Adrenal gland (tissue), 12 donors: ENCODE measurements around the gene ARFGEF3. TPM values are rescaled to one million over a fixed set of nuclear protein-coding genes. Genes with fewer than 3 reads are reported as not detected.

Experiments used
- DNase-seq, 7 donors: peaks; one replicate each; pipeline ENCODE4 v3.0.0-alpha.2; 2019 to 2020
- H3K27ac ChIP-seq, 5 donors: fragments of 200-600 bp; sonication (generic) in 4 of 5; 1 replicate in 3 of 5; 2 replicates in 2 of 5; pipeline versions ENCODE4 v1.5.1 to v1.8.0; 2016 to 2020; ENCODE audit warnings: mild to moderate bottlenecking in 1 of 5
- H3K27me3 ChIP-seq: fragments of 200-600 bp; 2 replicates; pipeline ENCODE4 v1.8.0; 2021
- H3K36me3 ChIP-seq, 2 donors: fragments of 200-600 bp; replicated peaks in 1 of 2; 1 replicate in 1 of 2; 2 replicates in 1 of 2; pipeline versions ENCODE4 v1.5.1 to v1.8.0; 2018 to 2022
- H3K4me1 ChIP-seq, 2 donors: fragments of 200-600 bp; replicated peaks in 1 of 2; 1 replicate in 1 of 2; 2 replicates in 1 of 2; pipeline versions ENCODE4 v1.5.1 to v1.8.0; 2018 to 2021
- H3K4me3 ChIP-seq, 4 donors: fragments of 200-600 bp; sonication (generic) in 3 of 4; one replicate each; pipeline ENCODE4 v1.5.1; 2016 to 2018
- H3K9me3 ChIP-seq, 3 donors: fragments of 200-600 bp; sonication (generic) in 1 of 3; replicated peaks in 1 of 3; 1 replicate in 2 of 3; 2 replicates in 1 of 3; pipeline versions ENCODE4 v1.5.1 to v1.8.0; 2016 to 2021
- POLR2A ChIP-seq, 2 donors: fragments of 450-650 bp; IDR thresholded peaks; one replicate each; pipeline ENCODE4 v1.6.1; 2017; ENCODE audit warnings: antibody characterized with exemption in 2 of 2, mild to moderate bottlenecking in 2 of 2, moderate library complexity in 1 of 2
- WGBS, 4 donors: extraction: QIAGEN DNeasy Blood & Tissue Kit in 2 of 4; methylation state at CpG; one replicate each; pipeline versions ENCODE4 v1.1.5 to v1.1.7; 2013 to 2017; 5-methylcytosine and 5-hydroxymethylcytosine counted together
- intact Hi-C, 2 donors: fragments of 100-400 bp; cut with DNase I; formaldehyde crosslinking; loops; one replicate each; pipeline versions ENCODE4 v1.14.1 to v1.15.0; 2022 to 2023
- polyA plus RNA-seq, 3 donors: library from polyadenylated mRNA; stranded (reverse); fragments of 200-250 nt in 2 of 3; fragments of 350-450 nt in 1 of 3; fragmentation: Illumina TruSeq in 1 of 3; extraction: RNeasy Lipid Tissue Mini Kit (QIAGEN cat#74804) in 1 of 3; gene quantifications; one replicate each; pipeline ENCODE4 v1.2.3, GENCODE V29; 2013 to 2014
- total RNA-seq, 9 donors: library from RNA; depleted of rRNA in 4 of 9; stranded (reverse); fragments of >200 nt in 4 of 9; fragments of 120-200 nt in 1 of 9; fragmentation: NEBNext Ultra II Directional in 1 of 9; extraction: Animal tissue kit (Norgen Biotek cat#: 25700) in 1 of 9; gene quantifications; one replicate each; pipeline versions ENCODE4 v1.1.0 to v1.2.4, GENCODE V29; 2013 to 2023
- TF ChIP-seq, protein P1 (sequence below), 6 experiments: fragments of 450-650 bp in 4 of 6; fragments of 200-600 bp in 2 of 6; sonication (generic) in 1 of 6; IDR thresholded peaks; 1 replicate in 5 of 6; 2 replicates in 1 of 6; pipeline versions ENCODE4 v1.5.1 to v1.8.0; 2016 to 2021; ENCODE audit warnings: antibody characterized with exemption in 6 of 6, mild to moderate bottlenecking in 2 of 6, moderate library complexity in 1 of 6
- donor health status: healthy with polysubstance abuse.
- donor health status: Bipolar disorder and iron deficiency.
- donor health status: DM: yes; HTN: yes; CAD: no.
- donor health status: DM: no; HTN: no; CAD: no.
- donor health status: DM: no; HTN: no; CAD: no.
- donor health status: DM: yes; HTN: yes; CAD: no.

The ARFGEF3 gene
- total and polyA plus RNA-seq, 12 donors = 0.06 to 10.9 (median 0.91) TPM; not detected in 1

DNA sequence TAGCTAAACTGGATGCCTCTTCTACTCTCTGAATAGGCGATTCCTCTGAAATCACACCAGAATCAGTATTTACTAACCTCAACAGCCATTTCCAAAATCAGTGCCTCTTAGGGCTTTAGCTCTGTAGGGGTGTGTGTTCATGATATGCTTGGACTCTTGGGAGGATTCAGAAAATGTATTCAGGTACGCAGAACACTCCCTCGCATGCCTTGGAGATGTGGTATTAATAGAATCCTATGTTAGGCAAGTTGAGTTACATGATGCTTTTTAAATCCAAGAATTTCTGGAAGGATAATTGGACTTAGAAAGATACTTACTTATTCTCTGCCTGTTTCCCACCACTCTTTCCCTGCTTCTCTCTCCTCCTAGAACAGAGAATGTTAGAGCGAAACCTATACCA lies 88.3 kb downstream of the ARFGEF3 start:
- DNase-seq = no peak
- Histone ChIP-seq H3K27ac (peak overlapping the region in 1 of 5 donors; percentile 83), H3K36me3 (no peaks in the 10 kb centered on the region), H3K4me1 (peaks cover 0 to 11% of the 10 kb centered on the region in 2 donors), H3K9me3 (no peaks in the 10 kb centered on the region), H3K27me3 (no peaks in the 10 kb centered on the region), H3K4me3 (no peak overlapping the region)
- intact Hi-C loops = no loop called here
- TF ChIP-seq, protein P1, sequence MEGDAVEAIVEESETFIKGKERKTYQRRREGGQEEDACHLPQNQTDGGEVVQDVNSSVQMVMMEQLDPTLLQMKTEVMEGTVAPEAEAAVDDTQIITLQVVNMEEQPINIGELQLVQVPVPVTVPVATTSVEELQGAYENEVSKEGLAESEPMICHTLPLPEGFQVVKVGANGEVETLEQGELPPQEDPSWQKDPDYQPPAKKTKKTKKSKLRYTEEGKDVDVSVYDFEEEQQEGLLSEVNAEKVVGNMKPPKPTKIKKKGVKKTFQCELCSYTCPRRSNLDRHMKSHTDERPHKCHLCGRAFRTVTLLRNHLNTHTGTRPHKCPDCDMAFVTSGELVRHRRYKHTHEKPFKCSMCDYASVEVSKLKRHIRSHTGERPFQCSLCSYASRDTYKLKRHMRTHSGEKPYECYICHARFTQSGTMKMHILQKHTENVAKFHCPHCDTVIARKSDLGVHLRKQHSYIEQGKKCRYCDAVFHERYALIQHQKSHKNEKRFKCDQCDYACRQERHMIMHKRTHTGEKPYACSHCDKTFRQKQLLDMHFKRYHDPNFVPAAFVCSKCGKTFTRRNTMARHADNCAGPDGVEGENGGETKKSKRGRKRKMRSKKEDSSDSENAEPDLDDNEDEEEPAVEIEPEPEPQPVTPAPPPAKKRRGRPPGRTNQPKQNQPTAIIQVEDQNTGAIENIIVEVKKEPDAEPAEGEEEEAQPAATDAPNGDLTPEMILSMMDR (IDR thresholded peaks at IDR 0.05) = no peak
- no peak for TF ChIP-seq POLR2A (IDR thresholded peaks at IDR 0.05)
- WGBS, 4 donors = 91 to 95% (median 92%) methylated on average over 4 of the region's 4 CpGs

DNA sequence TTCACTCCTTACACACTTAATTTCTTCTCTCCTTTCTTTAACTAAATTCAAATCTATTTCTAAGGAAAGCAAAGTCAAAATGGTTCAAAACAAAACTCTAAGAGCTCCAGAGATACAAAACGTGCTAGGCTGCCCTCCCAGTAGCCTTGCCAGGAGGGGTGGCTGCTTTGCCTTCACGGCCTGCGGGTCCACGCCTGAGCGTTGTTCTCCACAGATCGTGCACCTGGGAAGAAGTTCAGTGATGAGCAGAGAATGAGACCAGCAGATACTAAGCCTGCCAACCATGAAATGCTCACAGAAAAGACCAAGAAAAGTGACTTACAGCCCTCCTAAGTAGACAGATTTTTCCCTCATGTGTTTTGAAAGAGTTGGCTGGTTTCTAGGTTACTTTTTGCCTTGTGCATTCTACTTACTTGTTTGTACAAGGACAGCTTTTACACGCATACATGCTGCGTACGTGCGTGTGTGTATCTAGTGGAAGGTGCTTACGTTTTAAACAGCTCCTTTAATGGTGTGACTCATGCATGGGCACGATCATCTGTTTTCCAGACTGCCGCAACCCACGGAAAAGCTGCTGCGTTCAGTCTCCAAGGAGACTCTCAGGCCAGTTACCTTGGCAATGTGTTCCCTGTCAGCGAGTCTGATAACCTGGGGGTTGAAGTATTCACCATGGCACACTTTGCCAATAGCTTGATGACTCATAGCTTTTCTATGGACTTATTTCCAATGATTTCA lies 88.9 kb downstream of the ARFGEF3 start:
- DNase-seq = peak; percentile 77 to 95 (median 87)
- H3K36me3 ChIP-seq = no peaks in the 10 kb centered on the region
- H3K4me1 ChIP-seq = peaks cover 0 to 11% of the 10 kb centered on the region in 2 donors
- no peaks in the 10 kb centered on the region for H3K9me3 ChIP-seq
- TF ChIP-seq, protein P1 (IDR thresholded peaks at IDR 0.05) = no peak
- no peaks in the 10 kb centered on the region for H3K27me3 ChIP-seq
- peak overlapping the region in 2 of 5 donors; percentile 52 to 83 for H3K27ac ChIP-seq
- intact Hi-C loops = no loop called here
- WGBS, 4 donors = 44 to 49% (median 48%) methylated on average over 16 of the region's 16 CpGs
- peak overlapping the region in 1 of 4 donors; percentile 29 for H3K4me3 ChIP-seq

DNA sequence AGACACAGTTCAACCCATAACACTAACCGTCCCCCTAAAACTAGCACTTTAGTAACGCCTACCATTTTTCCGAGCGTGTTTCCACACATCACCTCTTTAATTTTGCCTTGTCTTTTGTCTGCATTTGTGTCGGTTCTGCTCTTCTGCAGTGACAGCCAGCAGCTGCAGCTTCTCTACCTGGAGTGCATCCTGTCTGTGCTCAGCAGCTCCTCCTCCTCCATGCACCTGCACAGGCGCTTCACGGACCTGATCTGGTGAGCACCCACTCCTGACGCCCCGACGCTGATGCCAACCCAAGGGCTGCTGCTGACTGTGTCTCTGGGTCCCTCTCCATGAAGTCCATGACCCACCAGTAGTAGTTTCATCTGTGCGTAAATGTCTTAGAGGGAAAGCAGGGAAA lies 92.0 kb downstream of the ARFGEF3 start:
- no peak overlapping the region for H3K4me3 ChIP-seq
- DNase-seq = no peak
- H3K36me3 ChIP-seq = no peaks in the 10 kb centered on the region
- H3K4me1 ChIP-seq = peaks cover 0 to 11% of the 10 kb centered on the region in 2 donors
- 91 to 95% (median 94%) methylated on average over 11 of the region's 11 CpGs for WGBS, 4 donors
- TF ChIP-seq, protein P1 (IDR thresholded peaks at IDR 0.05) = no peak
- no peak for TF ChIP-seq POLR2A (IDR thresholded peaks at IDR 0.05)
- H3K27me3 ChIP-seq = peaks cover 7% of the 10 kb centered on the region
- no peak overlapping the region for H3K27ac ChIP-seq
- intact Hi-C loops = no loop called here
- H3K9me3 ChIP-seq = no peaks in the 10 kb centered on the region

DNA sequence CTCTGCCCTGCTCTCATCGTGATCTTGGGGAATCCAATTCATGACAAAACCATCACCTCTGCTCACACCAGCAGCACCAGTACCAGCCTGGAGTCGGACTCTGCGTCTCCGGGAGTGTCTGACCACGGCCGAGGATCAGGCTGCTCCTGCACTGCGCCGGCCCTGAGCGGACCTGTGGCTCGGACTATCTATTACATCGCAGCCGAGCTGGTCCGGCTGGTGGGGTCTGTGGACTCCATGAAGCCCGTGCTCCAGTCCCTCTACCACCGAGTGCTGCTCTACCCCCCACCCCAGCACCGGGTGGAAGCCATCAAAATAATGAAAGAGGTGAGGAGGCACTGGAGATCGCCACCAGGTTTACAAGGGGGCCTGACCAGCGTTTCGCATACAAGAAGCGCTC lies 93.7 kb downstream of the ARFGEF3 start:
- intact Hi-C loops = no loop called here
- TF ChIP-seq POLR2A (IDR thresholded peaks at IDR 0.05) = no peak
- TF ChIP-seq, protein P1 (IDR thresholded peaks at IDR 0.05) = no peak
- Histone ChIP-seq H3K27ac (no peak overlapping the region), H3K27me3 (peaks cover 7% of the 10 kb centered on the region), H3K36me3 (no peaks in the 10 kb centered on the region), H3K4me1 (peaks cover 0 to 8% of the 10 kb centered on the region in 2 donors), H3K4me3 (no peak overlapping the region), H3K9me3 (no peaks in the 10 kb centered on the region)
- DNase-seq = no peak
- WGBS, 4 donors = 88 to 94% (median 90%) methylated on average over 17 to 20 of the region's 20 CpGs
